ENCODE measurements around the gene KLLN. TPM values are rescaled to one million over a fixed set of nuclear protein-coding genes. Genes with fewer than 3 reads are reported as not detected.

The KLLN gene
- total and polyA plus RNA-seq, 9 of the 15 experiments (the other 6 are each of a cell fraction or from before 2014, with no cell fraction given), result 0.07 to 0.40 (median 0.25) TPM

DNA sequence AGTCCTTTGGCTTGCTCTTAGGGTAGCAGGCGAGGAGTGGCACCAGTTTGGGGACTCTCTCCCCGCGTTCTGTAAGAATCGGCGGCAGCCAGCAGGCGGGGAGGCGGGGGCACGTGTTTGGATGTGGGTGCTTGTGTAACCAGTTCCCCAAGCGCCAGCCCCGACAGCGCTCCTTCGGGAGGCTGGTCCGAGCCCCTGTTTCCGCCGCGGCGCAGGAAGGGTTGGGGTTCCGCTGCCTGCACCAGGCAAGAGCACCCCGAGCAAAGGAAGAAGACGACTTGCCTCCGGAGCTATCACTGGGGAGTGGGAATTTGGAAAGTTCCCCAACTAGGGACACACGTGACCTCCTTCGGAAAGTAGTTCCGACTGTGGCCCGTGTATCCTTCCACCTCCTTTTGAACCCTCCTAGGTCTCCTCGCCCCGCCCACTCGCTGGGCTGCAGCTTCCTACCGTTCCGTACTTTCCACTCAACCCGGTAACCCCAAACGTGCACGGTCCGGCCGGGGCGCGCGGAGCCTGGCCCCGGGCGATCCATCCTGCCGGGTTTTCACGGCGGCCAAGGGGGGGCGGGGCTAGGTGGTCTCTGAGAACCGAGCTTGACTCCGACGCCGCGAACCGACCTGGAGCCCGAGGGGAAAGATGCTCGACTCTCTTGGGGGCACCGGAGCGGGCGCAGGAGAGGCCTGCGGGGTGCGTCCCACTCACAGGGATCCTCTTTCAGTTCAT is 1.2 kb downstream of the KLLN start (continued):
- TF ChIP-seq, protein P1, sequence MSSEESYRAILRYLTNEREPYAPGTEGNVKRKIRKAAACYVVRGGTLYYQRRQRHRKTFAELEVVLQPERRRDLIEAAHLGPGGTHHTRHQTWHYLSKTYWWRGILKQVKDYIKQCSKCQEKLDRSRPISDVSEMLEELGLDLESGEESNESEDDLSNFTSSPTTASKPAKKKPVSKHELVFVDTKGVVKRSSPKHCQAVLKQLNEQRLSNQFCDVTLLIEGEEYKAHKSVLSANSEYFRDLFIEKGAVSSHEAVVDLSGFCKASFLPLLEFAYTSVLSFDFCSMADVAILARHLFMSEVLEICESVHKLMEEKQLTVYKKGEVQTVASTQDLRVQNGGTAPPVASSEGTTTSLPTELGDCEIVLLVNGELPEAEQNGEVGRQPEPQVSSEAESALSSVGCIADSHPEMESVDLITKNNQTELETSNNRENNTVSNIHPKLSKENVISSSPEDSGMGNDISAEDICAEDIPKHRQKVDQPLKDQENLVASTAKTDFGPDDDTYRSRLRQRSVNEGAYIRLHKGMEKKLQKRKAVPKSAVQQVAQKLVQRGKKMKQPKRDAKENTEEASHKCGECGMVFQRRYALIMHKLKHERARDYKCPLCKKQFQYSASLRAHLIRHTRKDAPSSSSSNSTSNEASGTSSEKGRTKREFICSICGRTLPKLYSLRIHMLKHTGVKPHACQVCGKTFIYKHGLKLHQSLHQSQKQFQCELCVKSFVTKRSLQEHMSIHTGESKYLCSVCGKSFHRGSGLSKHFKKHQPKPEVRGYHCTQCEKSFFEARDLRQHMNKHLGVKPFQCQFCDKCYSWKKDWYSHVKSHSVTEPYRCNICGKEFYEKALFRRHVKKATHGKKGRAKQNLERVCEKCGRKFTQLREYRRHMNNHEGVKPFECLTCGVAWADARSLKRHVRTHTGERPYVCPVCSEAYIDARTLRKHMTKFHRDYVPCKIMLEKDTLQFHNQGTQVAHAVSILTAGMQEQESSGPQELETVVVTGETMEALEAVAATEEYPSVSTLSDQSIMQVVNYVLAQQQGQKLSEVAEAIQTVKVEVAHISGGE (CRISPR knock-in tag; IDR thresholded peaks at IDR 0.05), result peak in 2 of 3 experiments; percentile 55 to 75; a peak in 4 of 6 replicates
- TF ChIP-seq FIP1L1 (IDR thresholded peaks at IDR 0.05; ENCODE audit: low read depth, low read length, poor library complexity, severe bottlenecking) (peak; percentile 68), ZZZ3 (IDR thresholded peaks at IDR 0.05) (no peak), HINFP (tag; conservative IDR thresholded peaks at IDR 0.05; ENCODE audit: low read depth) (no peak), ZNF57 (CRISPR knock-in tag; IDR thresholded peaks at IDR 0.05) (no peak), ZNF197 (CRISPR knock-in tag; IDR thresholded peaks at IDR 0.05; ENCODE audit: low read depth) (no peak), ZFP1 (CRISPR knock-in tag; IDR thresholded peaks at IDR 0.05) (no peak), SMARCA4 (IDR thresholded peaks at IDR 0.05) (no peak), PHF21A (IDR thresholded peaks at IDR 0.05; ENCODE audit: borderline replicate concordance, low read depth) (no peak; the same call in 1 of the 2 replicates), SRSF7 (optimal IDR thresholded peaks at IDR 0.05; ENCODE audit: low read depth, low read length) (no peak), FOXJ2 (tag; IDR thresholded peaks at IDR 0.05) (no peak; the same call in 1 of the 2 replicates), CC2D1A (IDR thresholded peaks at IDR 0.05) (0 out of 2 replicates have a peak, but pooled peaks have one; percentile 45)
- TF ChIP-seq, protein P2, sequence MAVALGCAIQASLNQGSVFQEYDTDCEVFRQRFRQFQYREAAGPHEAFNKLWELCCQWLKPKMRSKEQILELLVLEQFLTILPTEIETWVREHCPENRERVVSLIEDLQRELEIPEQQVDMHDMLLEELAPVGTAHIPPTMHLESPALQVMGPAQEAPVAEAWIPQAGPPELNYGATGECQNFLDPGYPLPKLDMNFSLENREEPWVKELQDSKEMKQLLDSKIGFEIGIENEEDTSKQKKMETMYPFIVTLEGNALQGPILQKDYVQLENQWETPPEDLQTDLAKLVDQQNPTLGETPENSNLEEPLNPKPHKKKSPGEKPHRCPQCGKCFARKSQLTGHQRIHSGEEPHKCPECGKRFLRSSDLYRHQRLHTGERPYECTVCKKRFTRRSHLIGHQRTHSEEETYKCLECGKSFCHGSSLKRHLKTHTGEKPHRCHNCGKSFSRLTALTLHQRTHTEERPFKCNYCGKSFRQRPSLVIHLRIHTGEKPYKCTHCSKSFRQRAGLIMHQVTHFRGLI (CRISPR knock-in tag; IDR thresholded peaks at IDR 0.05), result no peak
- TF ChIP-seq, protein P3, sequence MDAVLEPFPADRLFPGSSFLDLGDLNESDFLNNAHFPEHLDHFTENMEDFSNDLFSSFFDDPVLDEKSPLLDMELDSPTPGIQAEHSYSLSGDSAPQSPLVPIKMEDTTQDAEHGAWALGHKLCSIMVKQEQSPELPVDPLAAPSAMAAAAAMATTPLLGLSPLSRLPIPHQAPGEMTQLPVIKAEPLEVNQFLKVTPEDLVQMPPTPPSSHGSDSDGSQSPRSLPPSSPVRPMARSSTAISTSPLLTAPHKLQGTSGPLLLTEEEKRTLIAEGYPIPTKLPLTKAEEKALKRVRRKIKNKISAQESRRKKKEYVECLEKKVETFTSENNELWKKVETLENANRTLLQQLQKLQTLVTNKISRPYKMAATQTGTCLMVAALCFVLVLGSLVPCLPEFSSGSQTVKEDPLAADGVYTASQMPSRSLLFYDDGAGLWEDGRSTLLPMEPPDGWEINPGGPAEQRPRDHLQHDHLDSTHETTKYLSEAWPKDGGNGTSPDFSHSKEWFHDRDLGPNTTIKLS (IDR thresholded peaks at IDR 0.05; ENCODE audit: borderline replicate concordance, low read depth), result peak; percentile 31; the same call in 1 of the 2 replicates
